Activated T-cell treated with anti-CD3 and anti-CD28 coated beads for 4 hours (primary cell): ENCODE measurements around the gene KLF17.

Experiments
- DNase-seq: peaks from one replicate; pipeline ENCODE4 v3.0.0-alpha.2; 2020

The KLF17 gene

GRCh38 chr1:44118682-44119081, at the start of gene KLF17:
TSS of gene KLF17 (plus strand) at chr1:44118821. CDS start at chr1:44118908, 87 bp downstream.
- DNase-seq: no peak

- no peak for DNase-seq
These were observed 47.2 kb upstream of the KLF17 start for GRCh38 chr1:44071461-44071860.

- no peak for DNase-seq
These were observed 46.4 kb upstream of the KLF17 start for GRCh38 chr1:44072204-44072603.

- no peak for DNase-seq
These were observed 45.8 kb upstream of the KLF17 start for GRCh38 chr1:44072821-44073220.

- DNase-seq: no peak
These were observed 45.1 kb upstream of the KLF17 start for GRCh38 chr1:44073528-44073927.

GRCh38 chr1:44074415-44074814, 44.2 kb upstream of the KLF17 start:
- DNase-seq: no peak

- DNase-seq: no peak
These were observed 42.6 kb upstream of the KLF17 start for GRCh38 chr1:44076066-44076465.

- DNase-seq: no peak
These were observed 41.2 kb upstream of the KLF17 start for GRCh38 chr1:44077421-44077820.

GRCh38 chr1:44078104-44078503, 40.5 kb upstream of the KLF17 start:
- no peak for DNase-seq

GRCh38 chr1:44079566-44079965, 39.1 kb upstream of the KLF17 start:
- DNase-seq: no peak

GRCh38 chr1:44084998-44085675, 33.5 kb upstream of the KLF17 start:
- no peak for DNase-seq

GRCh38 chr1:44086692-44087474, 31.7 kb upstream of the KLF17 start:
- DNase-seq: no peak

- DNase-seq: no peak
These were observed 29.1 kb upstream of the KLF17 start for GRCh38 chr1:44089371-44090048.

- DNase-seq: no peak
These were observed 28.0 kb upstream of the KLF17 start for GRCh38 chr1:44090429-44091252.

- DNase-seq: no peak
These were observed 24.6 kb upstream of the KLF17 start for GRCh38 chr1:44094047-44094446.

GRCh38 chr1:44100183-44100868, 18.3 kb upstream of the KLF17 start:
- DNase-seq: no peak

- DNase-seq: no peak
These were observed 17.3 kb upstream of the KLF17 start for GRCh38 chr1:44101328-44101727.

GRCh38 chr1:44103270-44104131, 15.1 kb upstream of the KLF17 start:
- DNase-seq: no peak

- DNase-seq: no peak
These were observed 12.8 kb upstream of the KLF17 start for GRCh38 chr1:44105810-44106209.

- DNase-seq: no peak
These were observed 10.4 kb upstream of the KLF17 start for GRCh38 chr1:44108241-44108640.

- DNase-seq: no peak
These were observed 9.7 kb upstream of the KLF17 start for GRCh38 chr1:44108971-44109370.
